H1 (cell line): ENCODE results near the gene TMA7B.

Source experiments
- ASH2L ChIP-seq: fragments of 200-600, 300-600 bp; sonication (generic); IDR thresholded peaks from one replicate; pipeline ENCODE4 v1.7.1; 2017; ENCODE audit warnings: low read length
- CEBPB ChIP-seq: IDR thresholded peaks from 2 replicates; pipeline ENCODE4 v1.6.1; 2012; ENCODE audit warnings: low read depth, low read length
- CHD2 ChIP-seq: IDR thresholded peaks from 2 replicates; pipeline ENCODE4 v1.6.1; 2012; ENCODE audit warnings: low read length, improper control_type of control experiment
- CREB1 ChIP-seq: IDR thresholded peaks from 2 replicates; pipeline ENCODE4 v1.6.1; 2012; ENCODE audit warnings: inconsistent platforms
- CTCF ChIP-seq, 3 experiments: IDR thresholded peaks; 1 replicate in 2 of 3; 2 replicates in 1 of 3; pipeline versions ENCODE4 v1.5.1 to v1.6.1; 2011; ENCODE audit warnings: low read length in 3 of 3, mild to moderate bottlenecking in 3 of 3, inconsistent platforms in 2 of 3, low read depth in 1 of 3, moderate library complexity in 1 of 3; ENCODE audit not compliant: insufficient read depth in 1 of 3; ENCODE audit errors: control extremely low read depth in 1 of 3
- E2F6 ChIP-seq: IDR thresholded peaks from 2 replicates; pipeline ENCODE4 v1.6.1; 2012; ENCODE audit warnings: inconsistent platforms
- EZH2 ChIP-seq: fragments of 200-600 bp; sonication (generic); IDR thresholded peaks from 2 replicates; pipeline ENCODE4 v1.7.1; 2012; ENCODE audit warnings: low read depth, mild to moderate bottlenecking, moderate library complexity, low read length, inconsistent platforms; ENCODE audit not compliant: severe bottlenecking
- FOSL1 ChIP-seq: IDR thresholded peaks from 2 replicates; pipeline ENCODE4 v1.6.1; 2011; ENCODE audit warnings: mild to moderate bottlenecking, low read depth, low read length, moderate library complexity; ENCODE audit not compliant: insufficient read depth
- JUND ChIP-seq: IDR thresholded peaks from 2 replicates; pipeline ENCODE4 v1.6.1; 2011; ENCODE audit warnings: mild to moderate bottlenecking, improper control_type of control experiment, low read length
- MAFK ChIP-seq: IDR thresholded peaks from 2 replicates; pipeline ENCODE4 v1.6.1; 2012; ENCODE audit warnings: low read depth, mild to moderate bottlenecking, improper control_type of control experiment, low read length
- POLR2A ChIP-seq, 2 experiments: IDR thresholded peaks; 1 replicate in 1 of 2; 2 replicates in 1 of 2; pipeline ENCODE4 v1.6.1; 2011; ENCODE audit warnings: low read depth in 2 of 2, low read length in 2 of 2, mild to moderate bottlenecking in 2 of 2; ENCODE audit errors: control extremely low read depth in 1 of 2
- POLR2AphosphoS5 ChIP-seq: IDR thresholded peaks from 2 replicates; pipeline ENCODE4 v1.6.1; 2011; ENCODE audit warnings: low read depth, low read length
- USF2 ChIP-seq: IDR thresholded peaks from 2 replicates; pipeline ENCODE4 v1.6.1; 2011; ENCODE audit warnings: low read length, improper control_type of control experiment

GRCh38 chr22:39915295-39915726 is 44.9 kb upstream of the TMA7B start:
- TF ChIP-seq MAFK (no peak), CHD2 (no peak), CTCF (IDR thresholded peaks at IDR 0.05; ENCODE audit: control extremely low read depth in 1 of 3, insufficient read depth in 1 of 3, low read depth in 1 of 3, low read length in 3 of 3) (no peak), USF2 (no peak), JUND (no peak), CREB1 (no peak), POLR2AphosphoS5 (no peak), FOSL1 (no peak), E2F6 (no peak), CEBPB (no peak), ASH2L (no peak), POLR2A (IDR thresholded peaks at IDR 0.05; ENCODE audit: control extremely low read depth in 1 of 2, low read depth in 2 of 2, low read length in 2 of 2) (no peak), EZH2 (no peak)
